ENCODE data around the gene RELN.
"Not testable (repeated sequence)": the region's sequence is repeated elsewhere in the genome, so short reads cannot be mapped to it uniquely, and the experiment has no call there.

Gene RELN

GRCh38 chr7:103824251-103824650 is 165.2 kb downstream of the RELN start:
- peak; percentile 79 for DNase-seq

GRCh38 chr7:103823084-103823483 is 166.4 kb downstream of the RELN start:
- no peak for DNase-seq

GRCh38 chr7:103821092-103821491 is 168.4 kb downstream of the RELN start:
- DNase-seq = peak; percentile 60

- DNase-seq = not testable (repeated sequence)
Measured at GRCh38 chr7:103815972-103816371, 173.5 kb downstream of the RELN start.

GRCh38 chr7:103813970-103814369 is 175.5 kb downstream of the RELN start:
- DNase-seq = no peak

GRCh38 chr7:103811997-103812396 is 177.5 kb downstream of the RELN start:
- no peak for DNase-seq

- peak; percentile 32 for DNase-seq
Measured at GRCh38 chr7:103811290-103811689, 178.2 kb downstream of the RELN start.

- peak; percentile 63 for DNase-seq
Measured at GRCh38 chr7:103810112-103810744, 179.2 kb downstream of the RELN start.

GRCh38 chr7:103809229-103809994 is 180.0 kb downstream of the RELN start:
- DNase-seq = no peak

GRCh38 chr7:103805346-103805745 is 184.1 kb downstream of the RELN start:
- no peak for DNase-seq

GRCh38 chr7:103803631-103804030 is 185.8 kb downstream of the RELN start:
- no peak for DNase-seq

- DNase-seq = no peak
Measured at GRCh38 chr7:103799298-103799697, 190.2 kb downstream of the RELN start.

GRCh38 chr7:103797647-103798307 is 191.7 kb downstream of the RELN start:
- DNase-seq = no peak

GRCh38 chr7:103796327-103796962 is 193.0 kb downstream of the RELN start:
- DNase-seq = no peak

- no peak for DNase-seq
Measured at GRCh38 chr7:103795787-103796186, 193.7 kb downstream of the RELN start.

GRCh38 chr7:103795107-103795506 is 194.4 kb downstream of the RELN start:
- no peak for DNase-seq

GRCh38 chr7:103794424-103794823 is 195.0 kb downstream of the RELN start:
- DNase-seq = no peak

- no peak for DNase-seq
Measured at GRCh38 chr7:103793614-103794013, 195.8 kb downstream of the RELN start.

- no peak for DNase-seq
Measured at GRCh38 chr7:103791894-103792293, 197.6 kb downstream of the RELN start.

- DNase-seq = not testable (repeated sequence)
Measured at GRCh38 chr7:103787041-103787440, 202.4 kb downstream of the RELN start.

- no peak for DNase-seq
Measured at GRCh38 chr7:103784646-103785286, 204.7 kb downstream of the RELN start.

- no peak for DNase-seq
Measured at GRCh38 chr7:103781409-103781808, 208.0 kb downstream of the RELN start.

- not testable (repeated sequence) for DNase-seq
Measured at GRCh38 chr7:103780561-103780960, 208.9 kb downstream of the RELN start.
